Spinal cord (tissue), 10 donors: ENCODE measurements around the gene BOD1. TPM values are rescaled to one million over a fixed set of nuclear protein-coding genes. Genes with fewer than 3 reads are reported as not detected.

ENCODE experiments used
- DNase-seq, 6 donors: peaks; one replicate each; pipeline versions ENCODE4 v3.0.0 to v3.0.0-alpha.2; 2013 to 2015; ENCODE audit warnings: low spot score in 6 of 6, low read depth in 4 of 6
- H3K27ac ChIP-seq: one replicate; pipeline ENCODE4 v1.5.1; 2013; ENCODE audit warnings: low read depth, low read length, control low read depth
- H3K27me3 ChIP-seq: one replicate; pipeline ENCODE4 v1.6.1; 2013; ENCODE audit warnings: low read length; ENCODE audit not compliant: control insufficient read depth, insufficient read depth
- H3K36me3 ChIP-seq: one replicate; pipeline ENCODE4 v1.6.1; 2013; ENCODE audit warnings: low read length; ENCODE audit not compliant: control insufficient read depth, insufficient read depth
- H3K4me1 ChIP-seq: one replicate; pipeline ENCODE4 v1.6.1; 2013; ENCODE audit warnings: low read length; ENCODE audit not compliant: control insufficient read depth, insufficient read depth
- H3K4me3 ChIP-seq: one replicate; pipeline ENCODE4 v1.5.1; 2013; ENCODE audit warnings: low read depth, low read length, control low read depth
- H3K9me3 ChIP-seq: one replicate; pipeline ENCODE4 v1.6.1; 2013; ENCODE audit warnings: low read length; ENCODE audit not compliant: control insufficient read depth, insufficient read depth
- WGBS: methylation state at CpG from one replicate; pipeline ENCODE4 v1.1.5; 2013; ENCODE audit warnings: missing lambda C conversion rate; ENCODE audit not compliant: insufficient coverage; 5-methylcytosine and 5-hydroxymethylcytosine counted together
- polyA plus RNA-seq, 2 donors: library from polyadenylated mRNA; unstranded; fragments of 120-200 nt; gene quantifications; one replicate each; pipeline ENCODE4 v1.2.1, GENCODE V29; 2013; ENCODE audit not compliant: insufficient read length in 2 of 2
- total RNA-seq, 2 donors: library from RNA; depleted of rRNA in 1 of 2; stranded (reverse); fragments of 120-200 nt in 1 of 2; fragments of >200 nt in 1 of 2; gene quantifications; one replicate each; pipeline versions ENCODE4 v1.2.3 to v1.2.4, GENCODE V29; 2013 to 2014
- donor health status: healthy.

Gene BOD1
- total and polyA plus RNA-seq, 4 donors: 39.2 to 78.4 (median 74.8) TPM

- Histone ChIP-seq H3K9me3 (peaks cover 6% of the 10 kb centered on the region), H3K27me3 (no peaks in the 10 kb centered on the region), H3K4me1 (peaks cover under 1% of the 10 kb centered on the region), H3K27ac (no peak overlapping the region), H3K4me3 (no peak overlapping the region), H3K36me3 (no peaks in the 10 kb centered on the region)
- no CpG with 5 or more reads among the region's 3 CpGs for WGBS
- no peak for DNase-seq
Observed at GRCh38 chr5:173655196-173655797, 38.8 kb upstream of the BOD1 start.

GRCh38 chr5:173653822-173654523 lies 37.5 kb upstream of the BOD1 start:
- DNase-seq: no peak
- 98% methylated on average over 9 of the region's 10 CpGs for whole genome bisulfite sequencing
- Histone ChIP-seq H3K4me1 (no peaks in the 10 kb centered on the region), H3K4me3 (no peak overlapping the region), H3K27ac (no peak overlapping the region), H3K36me3 (no peaks in the 10 kb centered on the region), H3K9me3 (peaks cover 6% of the 10 kb centered on the region), H3K27me3 (no peaks in the 10 kb centered on the region)

- Histone ChIP-seq H3K9me3 (peaks cover 3% of the 10 kb centered on the region), H3K4me1 (peaks cover 30% of the 10 kb centered on the region), H3K27ac (no peak overlapping the region), H3K4me3 (no peak overlapping the region), H3K36me3 (no peaks in the 10 kb centered on the region), H3K27me3 (no peaks in the 10 kb centered on the region)
- 100% methylated on average over 1 of the region's 7 CpGs for WGBS
- no peak for DNase-seq
Observed at GRCh38 chr5:173648308-173648866, 31.9 kb upstream of the BOD1 start.

GRCh38 chr5:173646692-173647091 lies 30.2 kb upstream of the BOD1 start:
- H3K4me3 ChIP-seq: no peak overlapping the region
- 94% methylated on average over 3 of the region's 5 CpGs for WGBS
- H3K4me1 ChIP-seq: peaks cover 37% of the 10 kb centered on the region
- no peaks in the 10 kb centered on the region for H3K27me3 ChIP-seq
- no peak overlapping the region for H3K27ac ChIP-seq
- DNase-seq: no peak
- no peaks in the 10 kb centered on the region for H3K9me3 ChIP-seq
- no peaks in the 10 kb centered on the region for H3K36me3 ChIP-seq

- H3K4me1 ChIP-seq: peaks cover 40% of the 10 kb centered on the region
Observed at GRCh38 chr5:173645890-173646574, 29.6 kb upstream of the BOD1 start.

GRCh38 chr5:173645437-173645807 lies 29.0 kb upstream of the BOD1 start:
- H3K4me3 ChIP-seq: no peak overlapping the region
- H3K36me3 ChIP-seq: no peaks in the 10 kb centered on the region
- no peaks in the 10 kb centered on the region for H3K27me3 ChIP-seq
- no peak overlapping the region for H3K27ac ChIP-seq
- no peaks in the 10 kb centered on the region for H3K9me3 ChIP-seq
- DNase-seq: no peak
- H3K4me1 ChIP-seq: peaks cover 41% of the 10 kb centered on the region
- WGBS: 53% methylated on average over 3 of the region's 5 CpGs

More at GRCh38 chr5:173645890-173646574, 29.6 kb upstream of the BOD1 start:
- WGBS: 86% methylated on average over 10 of the region's 10 CpGs
- Histone ChIP-seq H3K27me3 (no peaks in the 10 kb centered on the region), H3K27ac (no peak overlapping the region), H3K36me3 (no peaks in the 10 kb centered on the region), H3K4me3 (no peak overlapping the region), H3K9me3 (no peaks in the 10 kb centered on the region)
- no peak for DNase-seq

- no peak overlapping the region for H3K4me3 ChIP-seq
- H3K4me1 ChIP-seq: peaks cover 41% of the 10 kb centered on the region
- H3K9me3 ChIP-seq: no peaks in the 10 kb centered on the region
- peak overlapping the region; percentile 84 for H3K27ac ChIP-seq
- H3K27me3 ChIP-seq: no peaks in the 10 kb centered on the region
- 100% methylated on average over 1 of the region's 8 CpGs for WGBS
- no peaks in the 10 kb centered on the region for H3K36me3 ChIP-seq
- DNase-seq: peak in 1 of 6 donors; percentile 52
Observed at GRCh38 chr5:173644673-173645436, 28.4 kb upstream of the BOD1 start.

GRCh38 chr5:173643964-173644363 lies 27.5 kb upstream of the BOD1 start:
- no peaks in the 10 kb centered on the region for H3K9me3 ChIP-seq
- peak; percentile 86 to 98 (median 90) for DNase-seq
- no peak overlapping the region for H3K4me3 ChIP-seq
- WGBS: 12% methylated on average over 2 of the region's 3 CpGs
- peaks cover 47% of the 10 kb centered on the region for H3K4me1 ChIP-seq
- H3K27ac ChIP-seq: peak overlapping the region; percentile 84
- no peaks in the 10 kb centered on the region for H3K36me3 ChIP-seq
- no peaks in the 10 kb centered on the region for H3K27me3 ChIP-seq

GRCh38 chr5:173642895-173643481 lies 26.5 kb upstream of the BOD1 start:
- Histone ChIP-seq H3K27ac (peak overlapping the region; percentile 84), H3K9me3 (no peaks in the 10 kb centered on the region), H3K4me1 (peaks cover 52% of the 10 kb centered on the region), H3K36me3 (no peaks in the 10 kb centered on the region), H3K4me3 (no peak overlapping the region), H3K27me3 (no peaks in the 10 kb centered on the region)
- 82% methylated on average over 6 of the region's 11 CpGs for WGBS
- no peak for DNase-seq
